H1 (cell line): Measurements from ENCODE around the gene ZC2HC1C. TPM values are rescaled to one million over a fixed set of nuclear protein-coding genes. Genes with fewer than 3 reads are reported as not detected.

Experiments
- CTCF ChIA-PET: fragments of 300-600 bp; sonication (Branson Sonifier 250); formaldehyde crosslinking; loops from one replicate; lab custom pipeline; 2021; ENCODE audit not compliant: partially characterized antibody; lab: Charles Lee
- POLR2A ChIA-PET: fragments of 300-600 bp; sonication (Branson Sonifier 250); formaldehyde crosslinking; loops from one replicate; lab custom pipeline; 2021; ENCODE audit warnings: inconsistent platforms; ENCODE audit not compliant: partially characterized antibody; lab: Charles Lee
- DNase-seq, 2 experiments: peaks; one replicate each; pipeline versions ENCODE4 v3.0.0 to v3.0.0-alpha.2; 2010 to 2022; ENCODE audit warnings: low spot score in 2 of 2, low read depth in 1 of 2, mixed read lengths in 1 of 2
- FAIRE-seq: peaks from 2 replicates; lab custom pipeline; 2011; peaks lifted over from hg19 to GRCh38; lab: Jason Lieb, UNC
- H2AFZ ChIP-seq: 2 replicates; pipeline ENCODE4 v1.8.1; 2012; ENCODE audit warnings: low read length, inconsistent platforms
- H2AK5ac ChIP-seq: 2 replicates; pipeline ENCODE4 v1.6.1; 2013; ENCODE audit warnings: low read depth, low read length
- H2BK120ac ChIP-seq: replicated peaks from 2 replicates; pipeline ENCODE3; 2013; ENCODE audit warnings: low read depth, low read length, inconsistent platforms
- H2BK12ac ChIP-seq: 2 replicates; pipeline ENCODE4 v1.6.1; 2013; ENCODE audit warnings: low read depth, low read length
- H2BK15ac ChIP-seq: 2 replicates; pipeline ENCODE4 v1.6.1; 2013; ENCODE audit warnings: low read length
- H2BK20ac ChIP-seq: 2 replicates; pipeline ENCODE4 v1.6.1; 2013; ENCODE audit warnings: low read length
- H2BK5ac ChIP-seq: 2 replicates; pipeline ENCODE4 v1.6.1; 2013; ENCODE audit warnings: low read depth, low read length
- H3K14ac ChIP-seq: 2 replicates; pipeline ENCODE4 v1.6.1; 2013; ENCODE audit warnings: inconsistent platforms; ENCODE audit not compliant: insufficient read length
- H3K18ac ChIP-seq: 2 replicates; pipeline ENCODE4 v1.6.1; 2013; ENCODE audit warnings: low read length; ENCODE audit errors: extremely low read depth
- H3K23ac ChIP-seq: 2 replicates; pipeline ENCODE4 v1.6.1; 2013; ENCODE audit warnings: inconsistent platforms; ENCODE audit not compliant: insufficient read length
- H3K23me2 ChIP-seq: 2 replicates; pipeline ENCODE4 v1.6.1; 2013; ENCODE audit warnings: low read depth, low read length
- H3K27ac ChIP-seq: 2 replicates; pipeline ENCODE4 v1.6.1; 2011; ENCODE audit warnings: low read depth, low read length, inconsistent platforms
- H3K27me3 ChIP-seq, 4 experiments: replicated peaks in 1 of 4; 1 replicate in 1 of 4; 2 replicates in 3 of 4; pipeline versions ENCODE4 v1.6.1 to v1.8.1; 2011 to 2013; ENCODE audit warnings: low read length in 3 of 4, mild to moderate bottlenecking in 3 of 4, inconsistent platforms in 2 of 4, mixed read lengths in 2 of 4, moderate library complexity in 1 of 4; ENCODE audit not compliant: control insufficient read depth in 3 of 4, insufficient read depth in 3 of 4; ENCODE audit errors: extremely low read depth in 1 of 4
- H3K36me3 ChIP-seq, 4 experiments: 2 replicates each; pipeline versions ENCODE4 v1.6.1 to v1.8.1; 2011 to 2013; ENCODE audit warnings: mild to moderate bottlenecking in 4 of 4, low read length in 3 of 4, moderate library complexity in 2 of 4, control low read depth in 1 of 4, inconsistent platforms in 1 of 4; ENCODE audit not compliant: insufficient read depth in 4 of 4, control insufficient read depth in 2 of 4
- H3K4ac ChIP-seq: replicated peaks from 2 replicates; pipeline ENCODE3; 2013; ENCODE audit warnings: low read length, low read depth, mixed read lengths, inconsistent platforms; ENCODE audit not compliant: insufficient read length
- H3K4me1 ChIP-seq, 4 experiments: replicated peaks in 1 of 4; 1 replicate in 1 of 4; 2 replicates in 3 of 4; pipeline versions ENCODE4 v1.6.1 to v1.8.1; 2011 to 2013; ENCODE audit warnings: low read length in 3 of 4, inconsistent platforms in 2 of 4, mixed read lengths in 1 of 4; ENCODE audit not compliant: insufficient read depth in 4 of 4, control insufficient read depth in 3 of 4
- H3K4me2 ChIP-seq, 2 experiments: 2 replicates each; pipeline versions ENCODE4 v1.6.1 to v1.8.1; 2011 to 2013; ENCODE audit warnings: low read depth in 2 of 2, low read length in 2 of 2, control low read depth in 1 of 2, inconsistent platforms in 1 of 2, mild to moderate bottlenecking in 1 of 2; ENCODE audit not compliant: insufficient read depth in 1 of 2
- H3K4me3 ChIP-seq, 4 experiments: fragments of 200-600, 300-600 bp in 1 of 4; sonication (generic), shearing (Covaris generic), sonication (Bioruptor Twin) in 1 of 4; 2 replicates each; pipeline versions ENCODE4 v1.5.1 to v1.8.1; 2011 to 2016; ENCODE audit warnings: low read length in 4 of 4, low read depth in 3 of 4, control low read depth in 2 of 4, inconsistent platforms in 2 of 4, mild to moderate bottlenecking in 2 of 4, mixed read lengths in 1 of 4, moderate library complexity in 1 of 4; ENCODE audit not compliant: insufficient read depth in 2 of 4; ENCODE audit errors: extremely low read depth in 1 of 4
- H3K56ac ChIP-seq: replicated peaks from 2 replicates; pipeline ENCODE3; 2013; ENCODE audit warnings: low read depth, mild to moderate bottlenecking, mixed read lengths, low read length, inconsistent platforms; ENCODE audit not compliant: insufficient read length
- H3K79me1 ChIP-seq: 2 replicates; pipeline ENCODE4 v1.6.1; 2013; ENCODE audit warnings: low read depth, low read length, control low read depth
- H3K79me2 ChIP-seq, 2 experiments: 2 replicates each; pipeline versions ENCODE4 v1.6.1 to v1.8.1; 2012 to 2013; ENCODE audit warnings: low read length in 2 of 2, mild to moderate bottlenecking in 2 of 2, inconsistent platforms in 1 of 2; ENCODE audit not compliant: insufficient read depth in 2 of 2, control insufficient read depth in 1 of 2
- H3K9ac ChIP-seq, 4 experiments: replicated peaks in 1 of 4; 1 replicate in 1 of 4; 2 replicates in 3 of 4; pipeline versions ENCODE4 v1.6.1 to v1.8.1; 2011 to 2013; ENCODE audit warnings: low read depth in 3 of 4, low read length in 3 of 4, control low read depth in 2 of 4, mild to moderate bottlenecking in 2 of 4, moderate library complexity in 2 of 4, inconsistent platforms in 1 of 4; ENCODE audit errors: extremely low read depth in 1 of 4
- H3K9me3 ChIP-seq, 2 experiments: 2 replicates each; pipeline versions ENCODE4 v1.6.1 to v1.8.1; 2012 to 2013; ENCODE audit warnings: mild to moderate bottlenecking in 2 of 2, moderate library complexity in 2 of 2, control low read depth in 1 of 2, inconsistent platforms in 1 of 2, low read depth in 1 of 2, low read length in 1 of 2, mixed read lengths in 1 of 2; ENCODE audit not compliant: insufficient read depth in 2 of 2
- H4K20me1 ChIP-seq, 2 experiments: replicated peaks in 1 of 2; 2 replicates each; pipeline versions ENCODE3 to v1.8.1; 2011 to 2013; ENCODE audit warnings: inconsistent platforms in 2 of 2, low read length in 2 of 2, mild to moderate bottlenecking in 1 of 2; ENCODE audit not compliant: insufficient read depth in 2 of 2, control insufficient read depth in 1 of 2
- H4K5ac ChIP-seq: 2 replicates; pipeline ENCODE4 v1.6.1; 2013; ENCODE audit warnings: low read length, low read depth, mixed read lengths, inconsistent platforms; ENCODE audit not compliant: insufficient read length
- H4K8ac ChIP-seq: 2 replicates; pipeline ENCODE4 v1.8.0; 2013; ENCODE audit warnings: mild to moderate bottlenecking, moderate library complexity, low read length, inconsistent platforms; ENCODE audit not compliant: insufficient read depth; ENCODE audit errors: extremely low read depth
- H4K91ac ChIP-seq: replicated peaks from 2 replicates; pipeline ENCODE3; 2013; ENCODE audit warnings: low read length, mixed read lengths, inconsistent platforms; ENCODE audit not compliant: insufficient read length
- ATF2 ChIP-seq: IDR thresholded peaks from 2 replicates; pipeline ENCODE4 v1.6.1; 2012; ENCODE audit warnings: low read length, inconsistent platforms
- CHD2 ChIP-seq: IDR thresholded peaks from 2 replicates; pipeline ENCODE4 v1.6.1; 2012; ENCODE audit warnings: low read length, improper control_type of control experiment
- HDAC2 ChIP-seq, 2 experiments: fragments of 300-600 bp in 1 of 2; sonication (generic) in 1 of 2; IDR thresholded peaks; 2 replicates each; pipeline ENCODE4 v1.6.1; 2011 to 2012; ENCODE audit warnings: low read depth in 2 of 2, low read length in 2 of 2, mild to moderate bottlenecking in 2 of 2, moderate library complexity in 2 of 2, borderline replicate concordance in 1 of 2, inconsistent platforms in 1 of 2
- MAX ChIP-seq: IDR thresholded peaks from 2 replicates; pipeline ENCODE4 v1.6.1; 2012; ENCODE audit warnings: inconsistent platforms
- RAD21 ChIP-seq, 2 experiments: IDR thresholded peaks in 1 of 2; conservative IDR thresholded peaks in 1 of 2; 2 replicates each; pipeline ENCODE4 v1.6.1; 2011; ENCODE audit warnings: low read depth in 2 of 2, low read length in 2 of 2, improper control_type of control experiment in 1 of 2, inconsistent platforms in 1 of 2, mild to moderate bottlenecking in 1 of 2, moderate library complexity in 1 of 2
- RBBP5 ChIP-seq: IDR thresholded peaks from 2 replicates; pipeline ENCODE4 v1.7.1; 2012; ENCODE audit warnings: low read depth, mild to moderate bottlenecking, inconsistent platforms, low read length, moderate library complexity, borderline replicate concordance
- RFX5 ChIP-seq: IDR thresholded peaks from 2 replicates; pipeline ENCODE4 v1.6.1; 2011; ENCODE audit warnings: low read depth, low read length, improper control_type of control experiment, borderline replicate concordance
- RXRA ChIP-seq: IDR thresholded peaks from 2 replicates; pipeline ENCODE4 v1.6.1; 2011; ENCODE audit warnings: low read depth, mild to moderate bottlenecking, low read length, moderate library complexity; ENCODE audit not compliant: insufficient read depth
- TCF12 ChIP-seq: IDR thresholded peaks from 2 replicates; pipeline ENCODE4 v1.6.1; 2011; ENCODE audit warnings: low read depth, mild to moderate bottlenecking, low read length
- USF2 ChIP-seq: IDR thresholded peaks from 2 replicates; pipeline ENCODE4 v1.6.1; 2011; ENCODE audit warnings: low read length, improper control_type of control experiment
- WGBS, 2 experiments: shearing (Covaris generic) in 1 of 2; methylation state at CpG; one replicate each; pipeline versions ENCODE4 v1.1.6 to v1.1.7; 2013 to 2015; ENCODE audit warnings: low lambda C conversion rate in 2 of 2, mixed read lengths in 2 of 2, inconsistent platforms in 1 of 2, low coverage in 1 of 2, missing lambda C conversion rate in 1 of 2; ENCODE audit not compliant: insufficient replicate concordance in 2 of 2, insufficient coverage in 1 of 2, insufficient read length in 1 of 2; ENCODE audit errors: extremely low coverage in 1 of 2, missing lambda C conversion rate in 1 of 2; 5-methylcytosine and 5-hydroxymethylcytosine counted together
- polyA plus RNA-seq, 7 experiments: library from polyadenylated mRNA; depleted of rRNA in 3 of 7; stranded (reverse) in 5 of 7; unstranded in 2 of 7; fragments of >200 nt in 5 of 7; fragments of 200-250 nt in 2 of 7; gene quantifications; 1 replicate in 5 of 7; 2 replicates in 1 of 7; 4 replicates in 1 of 7; pipeline versions ENCODE4 v1.2.1 to v1.2.3, GENCODE V29; 2011 to 2013; ENCODE audit warnings: missing spikeins in 2 of 7, mixed read lengths in 2 of 7
- total RNA-seq: library from RNA; stranded (reverse); fragmentation: NEBNext Ultra II Directional; extraction: Animal tissue kit (Norgen Biotek cat#: 25700); gene quantifications from 2 replicates; pipeline ENCODE4 v1.2.1, GENCODE V29; 2021

Gene ZC2HC1C
- total and polyA plus RNA-seq, 2 of the 8 experiments (the other 6 are each of a cell fraction or from before 2014, with no cell fraction given) = 0.57 to 1.2 TPM

- Histone ChIP-seq H3K23ac (no peak overlapping the region), H4K20me1 (no peaks in the 10 kb centered on the region), H3K4me3 (no peak overlapping the region), H3K9me3 (no peaks in the 10 kb centered on the region), H3K27me3 (no peaks in the 10 kb centered on the region), H3K4me2 (no peak overlapping the region), H4K5ac (no peak overlapping the region), H2BK15ac (no peak overlapping the region), H3K27ac (no peak overlapping the region), H3K18ac (no peak overlapping the region), H3K14ac (no peak overlapping the region), H2BK20ac (no peak overlapping the region), H4K91ac (no peak overlapping the region), H3K23me2 (no peaks in the 10 kb centered on the region), H2BK120ac (no peak overlapping the region), H4K8ac (no peak overlapping the region), H2BK12ac (no peak overlapping the region), H2AFZ (no peak overlapping the region), H3K36me3 (peaks cover 11 to 67% (median 51%) of the 10 kb centered on the region in 4 experiments), H3K56ac (no peak overlapping the region), H3K4ac (no peak overlapping the region), H3K9ac (no peak overlapping the region), H2AK5ac (no peak overlapping the region), H3K79me2 (no peaks in the 10 kb centered on the region), H3K79me1 (no peaks in the 10 kb centered on the region), H3K4me1 (no peaks in the 10 kb centered on the region), H2BK5ac (no peak overlapping the region)
- 96% methylated on average over 2 of the region's 2 CpGs; no CpG with 5 or more reads in 1 of the 2 experiments for WGBS, 2 experiments
- ChIA-PET POLR2A (interaction anchor here (1.2 to 1.5 kb wide), 3 partner anchors 8 to 12 kb away, joined by 3 to 4 read pairs (median 4); no protein-coding TSS in a partner anchor), CTCF (interaction anchor here (1.0 to 3.0 kb wide), 2 partner anchors 21 to 193 kb away, joined by 3 to 10 read pairs; no protein-coding TSS in a partner anchor)
- FAIRE-seq (no peak), DNase-seq (no peak)
- TF ChIP-seq TCF12 (no peak), RFX5 (no peak), HDAC2 (IDR thresholded peaks at IDR 0.05; ENCODE audit: borderline replicate concordance in 1 of 2, low read depth in 2 of 2, low read length in 2 of 2) (no peak), RAD21 (IDR thresholded peaks at IDR 0.05 in 1 of 2, conservative IDR thresholded peaks at IDR 0.05 in 1 of 2; ENCODE audit: low read depth in 2 of 2, low read length in 2 of 2) (no peak), ATF2 (no peak), USF2 (no peak), RBBP5 (no peak), RXRA (no peak), MAX (no peak), CHD2 (no peak)
Measured at GRCh38 chr14:75109877-75110276, 40.4 kb downstream of the ZC2HC1C start.
